Mesothelial cell of epicardium (in vitro differentiated cells): Measurements from ENCODE around the gene UBE2C. TPM values are rescaled to one million over a fixed set of nuclear protein-coding genes. Genes with fewer than 3 reads are reported as not detected.
"Not testable (repeated sequence)": the region's sequence is repeated elsewhere in the genome, so short reads cannot be mapped to it uniquely, and the experiment has no call there.

Source experiments
- DNase-seq, 2 experiments: peaks; one replicate each; pipeline ENCODE4 v3.0.0; 2021; ENCODE audit warnings: low spot score in 2 of 2; ENCODE audit not compliant: unreplicated experiment in 2 of 2
- H3K27ac Mint-ChIP-seq: 2 replicates; pipeline ENCODE4 v1.8.0; 2021; ENCODE audit warnings: mixed read lengths
- H3K27me3 Mint-ChIP-seq: 2 replicates; pipeline ENCODE4 v1.8.0; 2021; ENCODE audit warnings: low read depth, mixed read lengths
- H3K36me3 Mint-ChIP-seq: 2 replicates; pipeline ENCODE4 v1.8.0; 2021; ENCODE audit warnings: mixed read lengths
- H3K4me1 Mint-ChIP-seq: 2 replicates; pipeline ENCODE4 v1.8.0; 2021; ENCODE audit warnings: mixed read lengths
- H3K4me3 Mint-ChIP-seq: 2 replicates; pipeline ENCODE4 v1.8.0; 2021; ENCODE audit warnings: mild to moderate bottlenecking, moderate library complexity, mixed read lengths
- H3K9me3 Mint-ChIP-seq: 2 replicates; pipeline ENCODE4 v1.8.0; 2021; ENCODE audit warnings: mixed read lengths
- total RNA-seq: library from RNA; stranded (reverse); gene quantifications from 3 replicates; pipeline ENCODE4 v1.2.1, GENCODE V29; 2021
- TF ChIP-seq, protein P1 (sequence below): fragments of 200-600 bp; sonication (generic); IDR thresholded peaks from one replicate; pipeline ENCODE4 v1.5.0; 2021; ENCODE audit warnings: antibody characterized with exemption; ENCODE audit not compliant: unreplicated experiment

UBE2C gene
- total RNA-seq, 1 donor from 2014 or later = 48.1 TPM

DNA sequence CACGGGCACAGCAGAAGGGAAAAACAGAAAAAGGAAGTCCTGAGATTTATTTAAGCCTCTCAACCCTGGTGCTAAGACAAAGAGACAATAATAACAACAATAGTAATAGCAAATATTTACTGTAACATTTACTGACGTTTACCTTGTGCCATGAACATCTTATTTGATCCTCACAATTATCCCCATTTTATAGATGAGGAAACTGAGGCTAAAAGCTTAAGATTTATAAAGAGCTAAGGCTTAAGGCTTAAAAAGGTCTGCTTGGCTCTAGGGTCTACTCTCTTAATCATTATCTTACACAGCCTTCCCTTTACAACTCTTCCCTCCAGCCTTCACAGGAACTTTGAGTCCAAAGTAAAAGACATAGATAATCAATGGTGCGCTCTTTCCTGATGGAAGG is 24.1 kb upstream of the UBE2C start:
- no peak overlapping the region for H3K4me3 Mint-ChIP-seq
- H3K9me3 Mint-ChIP-seq = no peaks in the 10 kb centered on the region
- H3K4me1 Mint-ChIP-seq = peaks cover 11% of the 10 kb centered on the region
- TF ChIP-seq, protein P1, sequence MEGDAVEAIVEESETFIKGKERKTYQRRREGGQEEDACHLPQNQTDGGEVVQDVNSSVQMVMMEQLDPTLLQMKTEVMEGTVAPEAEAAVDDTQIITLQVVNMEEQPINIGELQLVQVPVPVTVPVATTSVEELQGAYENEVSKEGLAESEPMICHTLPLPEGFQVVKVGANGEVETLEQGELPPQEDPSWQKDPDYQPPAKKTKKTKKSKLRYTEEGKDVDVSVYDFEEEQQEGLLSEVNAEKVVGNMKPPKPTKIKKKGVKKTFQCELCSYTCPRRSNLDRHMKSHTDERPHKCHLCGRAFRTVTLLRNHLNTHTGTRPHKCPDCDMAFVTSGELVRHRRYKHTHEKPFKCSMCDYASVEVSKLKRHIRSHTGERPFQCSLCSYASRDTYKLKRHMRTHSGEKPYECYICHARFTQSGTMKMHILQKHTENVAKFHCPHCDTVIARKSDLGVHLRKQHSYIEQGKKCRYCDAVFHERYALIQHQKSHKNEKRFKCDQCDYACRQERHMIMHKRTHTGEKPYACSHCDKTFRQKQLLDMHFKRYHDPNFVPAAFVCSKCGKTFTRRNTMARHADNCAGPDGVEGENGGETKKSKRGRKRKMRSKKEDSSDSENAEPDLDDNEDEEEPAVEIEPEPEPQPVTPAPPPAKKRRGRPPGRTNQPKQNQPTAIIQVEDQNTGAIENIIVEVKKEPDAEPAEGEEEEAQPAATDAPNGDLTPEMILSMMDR = no peak
- peaks cover 5% of the 10 kb centered on the region for H3K27me3 Mint-ChIP-seq
- no peak overlapping the region for H3K27ac Mint-ChIP-seq
- no peaks in the 10 kb centered on the region for H3K36me3 Mint-ChIP-seq
- no peak for DNase-seq

DNA sequence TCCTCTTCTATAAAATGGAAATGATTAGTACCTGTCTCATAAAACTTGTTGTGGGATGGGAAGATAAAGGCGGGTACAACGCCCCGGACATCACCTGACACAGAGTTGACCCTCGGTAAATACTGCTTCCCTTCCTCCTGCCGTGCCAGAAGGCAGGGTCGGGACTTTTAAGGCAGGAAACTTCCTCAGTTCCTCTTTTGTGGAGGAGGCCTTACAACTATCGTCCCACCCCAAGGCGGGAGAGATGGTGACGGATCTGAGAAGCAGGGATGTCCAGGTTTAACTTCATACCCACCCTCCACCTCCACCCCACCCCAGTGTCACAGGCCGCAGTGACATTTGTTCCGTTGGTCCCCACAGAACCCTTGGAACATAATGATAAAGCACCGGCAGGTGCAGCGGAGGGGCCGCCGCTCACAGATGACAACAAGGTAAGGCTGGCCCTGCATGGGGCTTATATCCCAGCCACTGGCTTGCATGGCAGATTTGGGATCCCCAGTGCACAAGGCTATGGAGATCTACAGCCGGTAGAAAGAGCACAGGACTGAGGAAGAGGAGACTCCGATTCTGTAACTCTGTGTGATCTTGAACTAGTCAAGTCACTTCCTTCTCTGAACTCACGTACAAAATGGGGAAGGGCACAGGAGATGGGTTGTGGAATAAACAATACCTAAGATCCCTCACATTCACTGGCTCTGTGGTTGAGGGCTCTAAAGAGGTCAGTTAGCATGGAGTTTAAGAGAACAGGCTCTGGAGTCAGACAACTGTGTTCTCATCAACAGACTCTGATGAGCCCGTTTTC is 19.9 kb upstream of the UBE2C start:
- peak overlapping the region; percentile 88 for H3K4me3 Mint-ChIP-seq
- DNase-seq = no peak
- peaks cover 23% of the 10 kb centered on the region for H3K36me3 Mint-ChIP-seq
- no peaks in the 10 kb centered on the region for H3K9me3 Mint-ChIP-seq
- H3K27ac Mint-ChIP-seq = peak overlapping the region; percentile 84
- TF ChIP-seq, protein P1 = no peak
- H3K27me3 Mint-ChIP-seq = no peaks in the 10 kb centered on the region
- peaks cover 11% of the 10 kb centered on the region for H3K4me1 Mint-ChIP-seq

DNA sequence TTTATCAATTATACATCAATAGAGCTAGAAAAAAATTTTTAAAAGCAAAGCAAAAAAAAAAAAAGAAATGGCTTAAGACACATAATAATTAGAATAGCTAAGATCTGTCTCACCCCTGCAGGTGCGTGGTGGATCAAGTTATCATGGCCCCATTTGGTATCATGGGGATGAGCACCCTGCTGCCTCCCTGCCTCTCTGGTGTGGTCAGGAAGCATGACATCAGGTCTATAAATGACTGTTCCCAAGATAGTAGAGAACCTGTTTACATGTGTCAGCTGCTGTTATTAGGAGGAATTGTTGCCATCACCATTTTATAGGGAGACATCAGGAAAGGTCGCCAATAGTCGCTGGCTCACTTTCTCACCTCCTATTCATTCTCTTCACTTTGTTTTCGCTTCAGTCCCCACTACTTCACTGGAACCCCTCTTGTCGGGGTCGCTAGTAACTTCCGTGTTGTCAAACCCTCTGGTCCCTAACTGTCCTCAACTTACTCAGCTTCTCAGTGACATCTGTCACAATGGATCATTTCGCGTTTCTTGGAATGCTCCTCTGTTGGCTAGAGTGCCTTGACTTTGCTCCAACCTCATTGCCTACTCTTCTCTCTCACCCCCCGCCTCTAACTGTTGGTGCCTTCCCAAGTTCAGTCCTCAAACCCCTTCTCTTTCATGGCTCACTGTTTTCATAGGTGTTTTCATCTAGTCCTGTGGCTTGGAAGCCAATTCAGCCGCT is 15.9 kb upstream of the UBE2C start:
- Mint-ChIP-seq H3K27ac (no peak overlapping the region), H3K4me1 (peaks cover 10% of the 10 kb centered on the region), H3K36me3 (peaks cover 28% of the 10 kb centered on the region), H3K9me3 (no peaks in the 10 kb centered on the region), H3K4me3 (no peak overlapping the region), H3K27me3 (no peaks in the 10 kb centered on the region)
- DNase-seq = no peak
- TF ChIP-seq, protein P1 = no peak

DNA sequence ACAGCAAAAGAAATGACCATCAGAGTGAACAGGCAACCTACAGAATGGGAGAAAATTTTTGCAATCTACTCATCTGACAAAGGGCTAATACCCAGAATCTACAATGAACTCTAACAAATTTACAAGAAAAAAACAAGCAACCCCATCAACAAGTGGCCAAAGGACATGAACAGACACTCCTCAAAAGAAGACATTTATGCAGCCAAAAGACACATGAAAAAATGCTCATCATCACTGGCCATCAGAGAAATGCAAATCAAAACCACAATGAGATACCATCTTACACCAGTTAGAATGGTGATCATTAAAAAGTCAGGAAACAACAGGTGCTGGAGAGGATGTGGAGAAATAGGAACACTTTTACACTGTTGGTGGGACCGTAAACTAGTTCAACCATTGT is 14.9 kb upstream of the UBE2C start:
- peaks cover 34% of the 10 kb centered on the region for H3K36me3 Mint-ChIP-seq
- H3K4me1 Mint-ChIP-seq = not testable (repeated sequence)

DNA sequence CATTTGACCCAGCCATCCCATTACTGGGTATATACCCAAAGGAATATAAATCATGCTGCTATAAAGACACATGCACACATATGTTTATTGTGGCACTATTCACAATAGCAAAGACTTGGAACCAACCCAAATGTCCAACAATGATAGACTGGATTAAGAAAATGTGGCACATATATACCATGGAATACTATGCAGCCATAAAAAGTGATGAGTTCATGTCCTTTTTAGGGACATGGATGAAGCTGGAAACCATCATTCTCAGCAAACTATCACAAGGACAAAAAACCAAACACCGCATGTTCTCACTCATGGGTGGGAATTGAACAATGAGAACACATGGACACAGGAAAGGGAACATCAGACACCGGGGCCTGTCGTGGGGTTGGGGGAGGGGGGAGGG is 14.5 kb upstream of the UBE2C start:
- not testable (repeated sequence) for H3K4me3 Mint-ChIP-seq, H3K9me3 Mint-ChIP-seq, DNase-seq, H3K27ac Mint-ChIP-seq, H3K27me3 Mint-ChIP-seq, H3K4me1 Mint-ChIP-seq
- H3K36me3 Mint-ChIP-seq = peaks cover 34% of the 10 kb centered on the region

More for the DNA sequence above, 14.9 kb upstream of the UBE2C start:
- not testable (repeated sequence) for DNase-seq, H3K9me3 Mint-ChIP-seq, H3K27ac Mint-ChIP-seq, H3K4me3 Mint-ChIP-seq, H3K27me3 Mint-ChIP-seq

DNA sequence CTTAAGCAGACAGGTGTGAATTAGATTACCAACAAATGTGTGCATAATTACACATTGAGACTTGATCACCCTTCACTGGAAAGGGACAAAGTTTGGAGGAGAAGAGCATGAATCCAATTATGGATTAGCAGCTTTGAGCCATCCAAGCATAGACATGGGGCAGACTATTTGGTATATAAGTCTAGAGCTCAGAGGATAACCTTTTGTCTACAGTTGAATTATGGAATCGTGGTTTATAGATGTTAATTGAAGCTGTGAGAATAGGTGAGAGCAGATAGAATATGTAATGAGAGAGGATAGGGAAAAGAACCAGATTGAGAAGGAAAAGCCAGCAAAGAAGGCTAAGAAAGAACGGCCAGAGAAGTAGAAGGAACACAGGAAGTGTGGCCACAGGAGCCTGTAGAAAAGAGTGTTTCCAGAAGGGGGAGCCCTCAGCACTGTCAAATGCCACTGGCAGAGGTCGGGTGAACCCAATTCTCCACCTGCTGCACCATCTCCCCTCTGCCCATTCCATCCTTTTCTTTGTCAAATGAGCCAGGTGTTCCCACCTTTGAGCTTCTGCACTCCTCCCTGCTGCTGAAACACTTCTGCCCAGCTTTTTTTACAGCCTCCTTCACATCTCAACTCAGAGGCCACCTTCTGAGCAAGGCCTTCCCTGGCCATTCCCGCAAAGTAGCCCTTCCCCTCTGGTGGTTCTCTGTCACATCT is 13.4 kb upstream of the UBE2C start:
- TF ChIP-seq, protein P1 = no peak
- peaks cover 41% of the 10 kb centered on the region for H3K36me3 Mint-ChIP-seq
- H3K4me1 Mint-ChIP-seq = no peaks in the 10 kb centered on the region
- H3K27ac Mint-ChIP-seq = no peak overlapping the region
- H3K4me3 Mint-ChIP-seq = no peak overlapping the region
- no peaks in the 10 kb centered on the region for H3K9me3 Mint-ChIP-seq
- no peaks in the 10 kb centered on the region for H3K27me3 Mint-ChIP-seq
- DNase-seq = no peak
